HL-60/S4 (cell line): ENCODE measurements around the gene CPT1A.

Source experiments
- in situ Hi-C: fragments of 300-500 bp; cut with MboI; formaldehyde crosslinking; loops from 2 replicates; pipeline ENCODE4 v1.14.3; 2022; ENCODE audit warnings: low sequenced_read_pairs

The CPT1A gene

DNA sequence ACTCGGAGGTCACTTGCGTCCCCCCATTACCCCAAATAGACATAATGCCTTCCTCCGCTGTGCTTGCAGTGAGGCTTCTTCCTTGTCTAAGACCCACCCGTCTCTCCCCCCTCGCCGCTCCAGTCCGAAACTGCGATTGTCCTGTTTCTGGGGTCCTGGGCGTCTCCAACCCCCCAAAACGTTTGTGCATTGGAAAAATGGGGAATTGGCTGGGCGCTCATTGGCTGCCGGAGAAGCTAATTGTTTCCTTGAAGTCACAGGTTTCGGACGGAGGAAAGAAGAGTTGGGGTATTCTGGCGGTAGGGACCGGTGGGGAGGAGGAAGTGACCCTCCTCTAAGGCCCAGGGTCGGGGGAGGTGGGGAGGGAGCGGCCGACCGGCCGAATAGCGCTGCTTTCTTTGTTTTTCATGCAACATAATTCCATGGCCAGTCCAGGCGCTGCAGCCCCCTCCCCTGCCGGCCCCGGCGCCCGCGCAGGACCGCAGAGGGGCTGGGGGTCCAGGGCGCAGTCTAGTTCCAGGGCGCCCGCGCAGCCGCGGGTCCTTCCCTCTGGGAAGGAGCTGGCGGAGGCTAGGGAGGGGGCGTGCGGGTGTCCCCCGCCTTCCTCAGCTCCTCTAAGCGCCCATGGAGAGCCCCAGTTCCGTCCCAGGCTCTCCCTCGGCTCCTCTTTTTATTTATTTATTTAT is 12.7 kb upstream of the CPT1A start:
- in situ Hi-C loops = no loop called here

DNA sequence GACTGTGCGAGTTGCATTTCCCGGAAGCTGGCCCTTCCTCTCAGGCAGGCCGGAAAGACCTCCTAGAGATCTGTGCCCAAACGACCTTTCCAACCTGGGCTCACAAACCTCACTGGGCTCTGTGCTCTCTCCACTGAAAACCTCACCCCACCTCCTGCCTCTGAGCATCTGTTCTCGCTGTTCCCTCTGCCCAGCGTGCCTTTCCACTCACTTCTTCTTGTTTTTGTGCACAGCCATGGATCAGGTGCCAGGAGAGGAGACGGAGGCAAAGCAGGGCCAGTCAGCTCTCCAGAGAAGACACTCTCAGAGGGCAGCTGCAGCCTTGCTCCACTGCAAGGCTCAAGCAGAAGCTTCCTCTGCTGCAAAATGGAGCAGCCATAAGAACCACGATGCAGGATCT is 10.9 kb upstream of the CPT1A start:
- in situ Hi-C loops = no loop called here

DNA sequence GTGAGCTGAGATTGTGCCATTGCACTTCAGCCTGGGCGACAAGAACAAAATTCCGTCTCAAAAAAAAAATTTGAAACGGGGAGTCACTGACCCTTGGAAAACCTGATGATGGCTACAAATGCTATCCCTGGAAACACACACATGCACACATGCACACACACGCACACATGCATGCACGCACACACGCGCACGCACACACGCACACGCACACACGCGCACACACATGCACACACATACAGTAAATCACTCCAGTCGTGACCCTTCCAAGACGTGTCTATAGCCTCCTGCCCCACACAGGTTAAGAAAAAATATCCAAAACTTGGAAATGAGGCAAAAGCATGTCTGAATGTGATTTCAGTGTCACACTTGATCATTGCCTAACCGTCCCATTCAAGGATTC is 6.7 kb upstream of the CPT1A start:
- in situ Hi-C loops = no loop called here

DNA sequence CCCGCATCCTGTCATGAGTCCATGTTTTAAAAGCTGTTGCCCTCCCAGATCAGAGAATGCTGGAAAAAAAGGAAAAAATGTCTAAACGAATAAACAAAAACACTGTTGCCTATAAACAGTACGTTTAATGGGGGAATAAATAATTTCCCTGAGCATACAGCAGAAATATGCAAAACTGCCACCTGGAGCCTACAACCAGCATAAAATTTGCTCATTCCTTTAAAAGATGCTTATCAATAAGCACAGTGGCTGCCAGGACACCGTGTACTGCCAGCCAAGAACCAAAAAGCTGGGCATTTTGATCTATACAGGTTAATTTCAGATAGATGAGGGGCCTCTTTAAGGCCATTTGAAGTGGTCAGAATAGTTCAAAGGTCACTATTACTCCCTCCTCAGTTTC is 5.7 kb upstream of the CPT1A start:
- in situ Hi-C loops = no loop called here

DNA sequence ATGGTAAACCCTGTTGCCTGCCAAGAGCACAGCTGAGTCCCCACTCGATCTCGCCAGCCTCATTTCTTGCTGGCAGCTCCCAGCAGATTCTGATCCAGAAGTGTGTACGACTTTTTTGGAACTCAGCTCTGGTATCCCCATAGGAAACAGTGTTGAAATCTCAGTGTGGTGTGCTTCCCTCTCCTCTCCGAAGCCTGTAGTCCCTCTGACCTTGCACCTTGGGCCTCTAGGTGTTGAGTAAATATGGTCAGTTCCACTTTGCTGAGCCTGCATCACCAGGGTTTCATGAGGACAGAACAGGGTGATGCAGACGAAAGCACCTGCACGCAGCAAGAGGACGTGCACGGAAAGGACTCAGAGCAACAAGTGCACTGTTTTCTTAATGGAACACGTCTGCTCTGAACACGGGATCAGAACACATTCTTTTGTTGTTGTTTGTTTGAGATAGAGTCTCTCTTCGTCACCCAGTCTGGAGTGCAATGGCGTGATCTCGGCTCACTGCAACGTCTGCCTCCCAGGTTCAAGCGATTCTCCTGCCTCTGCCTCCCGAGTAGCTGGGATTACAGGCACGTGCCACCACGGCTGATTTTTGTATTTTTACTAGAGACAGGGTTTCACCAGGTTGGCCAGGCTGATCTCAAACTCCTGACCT is 3.8 kb upstream of the CPT1A start:
- in situ Hi-C loops = no loop called here

DNA sequence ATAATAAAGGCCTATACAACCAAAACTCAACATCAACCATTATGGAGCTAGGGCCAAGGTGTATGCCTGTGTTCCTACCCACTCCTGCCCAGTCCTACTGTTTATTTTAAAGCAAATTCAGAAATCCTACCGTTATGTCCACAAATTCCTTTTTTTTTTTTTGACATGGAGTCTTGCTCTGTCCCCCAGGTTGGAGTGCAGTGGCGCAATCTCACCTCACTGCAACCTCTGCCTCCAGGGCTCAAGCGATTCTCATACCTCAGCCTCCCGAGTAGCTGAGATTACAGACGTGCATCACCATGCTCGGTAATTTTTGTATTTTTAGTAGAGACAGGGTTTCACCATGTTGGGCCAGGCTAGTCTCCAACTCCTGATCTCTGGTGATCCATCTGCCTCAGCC is 3.1 kb upstream of the CPT1A start:
- in situ Hi-C loops = no loop called here

DNA sequence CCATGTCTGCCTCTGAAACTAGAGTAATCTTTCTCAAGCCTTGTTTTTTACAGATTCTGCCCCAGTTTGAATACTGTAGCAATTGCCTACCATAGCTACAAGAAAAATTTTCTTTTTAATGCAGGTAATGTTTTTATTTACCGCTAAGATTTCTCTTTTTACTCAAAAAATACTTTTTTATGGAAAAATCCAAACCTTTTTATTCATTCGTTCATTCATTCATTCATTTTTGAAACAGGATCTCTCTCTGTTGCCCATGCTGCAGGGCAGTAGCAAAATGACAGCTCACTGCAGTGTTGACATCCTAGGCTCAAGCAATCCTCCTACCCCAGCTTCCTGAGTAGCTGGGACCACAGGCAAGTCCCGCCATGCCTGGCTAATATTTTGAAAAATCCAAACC is 2.7 kb upstream of the CPT1A start:
- in situ Hi-C loops = no loop called here

DNA sequence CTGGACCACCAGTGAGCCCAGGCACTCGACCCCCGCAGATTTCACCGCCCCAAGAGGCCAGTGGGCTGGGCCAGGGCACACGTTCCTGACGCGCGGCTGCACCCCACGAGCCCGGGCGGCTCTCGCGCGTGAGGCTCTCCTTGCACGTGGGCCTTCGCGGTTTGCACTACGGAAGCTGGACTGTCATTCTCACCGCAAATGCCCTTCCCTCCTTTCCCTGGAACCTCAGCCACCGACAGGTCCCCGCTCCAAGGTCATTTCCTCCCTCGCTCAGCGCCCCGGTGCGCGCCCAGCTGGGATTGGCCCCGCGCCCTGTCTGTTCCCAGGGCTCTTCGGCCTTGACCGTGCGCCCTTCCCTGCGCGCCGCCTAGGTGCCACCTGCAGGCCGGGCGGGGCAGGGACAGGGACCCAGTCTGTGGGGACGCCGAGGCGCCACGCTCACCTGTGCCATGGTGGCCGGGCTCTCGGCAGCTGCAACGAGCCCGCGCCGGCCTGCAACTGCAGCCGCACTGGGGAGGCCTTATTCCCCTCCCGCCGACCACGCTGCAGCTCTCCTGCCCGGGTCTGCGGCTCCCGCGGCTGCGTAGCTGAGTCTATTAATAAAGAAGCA is 2.1 kb upstream of the CPT1A start:
- in situ Hi-C loops = no loop called here

DNA sequence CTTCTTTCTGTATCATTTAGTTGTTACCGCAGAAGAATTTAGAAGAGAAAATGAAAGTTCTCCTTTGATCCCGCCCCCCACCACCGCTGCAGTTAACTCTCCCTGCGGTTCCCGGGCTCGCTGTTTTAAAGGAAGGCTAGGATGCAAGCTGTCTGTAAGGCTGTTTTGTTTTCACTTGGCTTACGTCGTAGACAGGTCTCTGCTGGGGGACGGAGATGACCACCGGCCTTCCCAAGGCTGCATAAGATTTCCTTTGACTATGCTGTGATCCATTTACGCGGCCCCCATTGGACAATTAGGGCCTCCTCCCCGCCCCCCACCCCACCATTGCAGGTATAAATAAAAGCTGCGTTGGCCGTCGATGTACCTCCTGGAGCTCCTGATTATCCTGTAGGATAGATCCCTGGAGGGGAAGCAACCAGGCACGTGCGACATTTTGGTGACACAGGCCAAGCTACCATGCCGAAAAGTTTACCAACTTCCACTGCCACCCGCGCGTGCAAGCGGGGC is 1.4 kb upstream of the CPT1A start:
- in situ Hi-C loops = no loop called here

DNA sequence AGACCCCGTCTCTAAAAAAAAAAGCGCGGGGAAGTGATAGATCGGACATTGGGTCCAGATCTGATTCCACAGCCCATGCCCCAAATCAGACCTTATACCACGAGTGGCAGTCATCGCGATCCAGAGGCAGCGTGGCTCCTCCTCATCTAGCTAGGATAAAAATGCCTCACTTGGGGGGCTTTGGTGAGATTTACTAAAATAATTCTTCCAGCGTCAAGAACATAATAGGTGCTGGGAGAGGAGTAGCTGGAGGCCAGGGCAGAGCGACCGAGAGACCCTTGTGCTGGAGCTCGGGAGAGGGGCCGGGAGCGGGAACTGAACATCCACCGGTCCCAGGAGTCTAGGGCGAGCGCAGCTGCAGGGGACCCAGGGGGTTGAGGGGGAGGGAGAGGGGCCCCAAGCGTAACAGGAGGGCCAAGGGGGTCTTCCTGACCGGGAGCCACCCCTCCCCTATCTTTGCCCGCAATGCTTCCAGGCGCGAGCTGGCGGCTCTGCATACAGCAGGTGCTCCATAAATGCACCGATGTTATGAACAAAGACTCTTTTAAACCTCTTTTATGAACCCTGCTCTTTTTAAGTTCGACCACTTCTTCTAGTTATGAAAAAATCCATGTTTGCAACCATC is 823 bp upstream of the CPT1A start:
- in situ Hi-C loops = no loop called here

DNA sequence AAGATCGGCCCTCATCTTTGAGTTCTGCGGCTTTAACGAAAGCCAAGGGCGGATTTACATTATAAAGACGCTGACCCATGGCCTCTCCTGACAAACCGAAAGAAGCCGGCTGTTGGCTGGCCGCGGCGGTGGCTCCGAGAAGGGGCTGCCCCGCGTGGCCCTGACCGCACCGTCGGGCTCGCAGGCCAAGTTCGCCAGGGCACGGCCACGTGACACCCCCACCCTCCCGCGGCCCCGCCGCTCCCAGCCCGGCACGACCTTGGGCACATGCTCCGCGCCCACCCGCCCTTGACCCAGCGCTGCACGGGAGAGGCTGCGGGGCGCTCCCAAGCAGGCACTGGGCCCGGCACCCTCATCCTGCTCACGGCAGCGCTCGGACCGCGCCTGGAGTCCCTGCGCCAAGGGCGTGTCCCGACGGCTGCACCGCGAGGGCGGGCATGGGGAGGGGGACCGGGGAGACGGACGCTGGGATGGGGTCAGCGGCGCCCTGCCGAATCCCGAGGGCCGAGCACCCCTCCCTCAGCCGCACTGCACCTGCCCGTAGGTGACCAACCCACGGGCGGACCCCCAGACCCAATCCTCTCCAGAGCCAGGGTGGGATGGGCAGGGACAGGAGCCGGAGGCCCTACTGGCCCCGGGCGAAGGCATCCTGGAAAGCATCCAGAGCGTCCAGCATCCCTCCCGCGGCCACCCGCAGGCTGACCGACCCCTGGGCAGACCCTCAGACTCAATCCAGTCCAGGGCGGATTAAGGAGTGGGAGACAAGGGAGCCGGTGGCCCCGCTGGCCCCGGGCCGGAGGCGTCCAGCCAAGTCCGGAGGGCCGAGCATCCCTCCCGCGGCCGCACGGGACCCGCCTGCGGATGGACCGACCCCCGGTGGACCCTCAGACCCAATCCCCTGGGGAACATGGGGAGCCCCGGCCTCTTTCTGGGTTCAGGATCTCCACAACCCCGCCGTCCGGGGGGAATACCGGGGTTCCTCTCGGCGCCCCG is 759 bp downstream of the CPT1A start:
- in situ Hi-C loops = no loop called here

DNA sequence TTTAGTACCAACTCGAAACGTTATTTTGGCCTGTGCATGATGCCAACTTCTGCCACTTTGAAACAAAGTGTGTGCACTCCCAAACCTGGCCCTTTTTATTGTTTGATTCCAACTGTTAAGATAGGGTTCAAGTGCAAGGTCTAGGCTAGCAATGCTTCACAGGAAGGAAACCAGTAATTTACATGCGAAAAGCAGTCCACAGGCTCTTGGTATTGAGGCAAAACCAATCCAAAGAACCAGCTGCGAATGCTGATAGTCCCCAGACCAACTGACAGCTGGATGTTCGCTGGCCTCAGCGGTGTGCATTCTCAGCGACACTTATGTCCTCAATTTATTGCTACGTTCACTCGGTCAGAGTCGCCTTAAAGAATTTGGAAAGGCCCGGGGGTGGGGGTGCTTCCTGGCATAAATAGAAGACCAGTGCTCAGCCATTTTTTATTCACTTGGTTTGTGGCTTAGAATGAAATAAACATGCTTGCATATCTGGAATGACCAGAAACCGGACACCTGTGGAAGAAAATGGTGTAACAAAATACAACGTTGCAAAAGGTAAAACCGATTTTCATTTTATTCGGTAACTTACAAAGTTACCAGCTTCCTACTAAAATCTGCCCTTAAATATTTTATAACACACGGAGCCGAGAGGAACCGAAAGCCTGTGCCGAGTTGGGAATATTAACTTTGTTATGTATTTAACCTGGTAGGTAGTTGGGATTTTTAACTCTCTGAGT is 1.6 kb downstream of the CPT1A start:
- in situ Hi-C loops = no loop called here

DNA sequence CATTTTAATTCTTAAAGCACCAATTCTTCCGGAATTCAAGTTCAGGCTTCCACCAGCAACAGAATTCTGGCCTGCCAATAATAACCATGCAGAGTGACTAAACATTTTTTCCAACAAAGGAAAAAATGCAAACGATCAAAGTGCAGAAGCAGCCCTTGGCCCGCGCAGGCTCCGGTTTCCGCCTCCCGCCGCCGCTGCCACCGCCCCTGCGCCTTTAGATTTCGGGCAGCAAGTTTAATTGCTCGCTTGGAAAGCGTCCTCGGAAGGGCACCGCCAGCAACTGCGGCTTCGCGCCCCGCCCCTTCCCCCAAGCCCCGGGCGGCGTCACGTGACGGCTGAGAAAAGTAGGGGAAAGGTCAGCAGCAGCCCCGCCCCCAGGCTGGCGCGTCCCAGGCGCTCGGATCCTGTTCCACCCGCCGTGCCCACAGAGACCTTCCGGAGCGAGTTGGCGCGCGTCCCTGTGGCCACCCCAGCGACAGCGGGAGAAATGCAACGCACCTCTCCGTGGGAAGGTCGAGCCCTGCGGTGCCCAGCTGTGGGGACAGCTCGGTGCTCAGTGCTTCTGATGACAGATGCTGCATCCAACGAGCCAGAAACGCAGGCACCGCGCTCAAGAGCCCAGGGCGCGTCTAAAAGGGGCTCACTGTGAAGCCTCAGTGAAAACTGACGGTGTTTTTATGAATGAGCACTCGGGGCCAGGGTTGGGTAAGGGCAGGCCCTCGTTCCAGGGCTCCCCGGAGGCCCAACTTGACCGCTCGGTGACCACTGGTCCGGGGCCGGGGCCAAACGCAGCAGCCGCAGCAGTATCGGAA is 2.5 kb downstream of the CPT1A start:
- in situ Hi-C loops = no loop called here

DNA sequence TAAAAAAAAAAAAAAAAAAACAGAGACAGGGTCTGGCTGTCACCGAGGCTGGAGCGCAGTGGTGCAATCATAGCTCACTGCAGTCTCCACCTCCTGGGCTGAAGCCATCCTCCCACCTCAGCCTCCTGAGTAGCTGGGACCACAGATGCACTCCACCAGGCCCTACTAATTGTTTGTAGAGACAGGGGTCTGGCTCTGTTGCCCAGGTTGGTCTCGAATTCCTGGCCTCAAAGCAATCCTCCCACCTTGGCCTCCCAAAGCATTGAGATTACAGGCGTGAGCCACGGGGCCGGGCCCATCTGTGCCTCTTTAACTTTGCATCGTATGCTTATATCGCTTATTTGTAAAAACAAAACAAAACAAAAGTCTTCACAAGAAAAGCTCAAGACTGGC is 3.1 kb downstream of the CPT1A start:
- in situ Hi-C loops = no loop called here

DNA sequence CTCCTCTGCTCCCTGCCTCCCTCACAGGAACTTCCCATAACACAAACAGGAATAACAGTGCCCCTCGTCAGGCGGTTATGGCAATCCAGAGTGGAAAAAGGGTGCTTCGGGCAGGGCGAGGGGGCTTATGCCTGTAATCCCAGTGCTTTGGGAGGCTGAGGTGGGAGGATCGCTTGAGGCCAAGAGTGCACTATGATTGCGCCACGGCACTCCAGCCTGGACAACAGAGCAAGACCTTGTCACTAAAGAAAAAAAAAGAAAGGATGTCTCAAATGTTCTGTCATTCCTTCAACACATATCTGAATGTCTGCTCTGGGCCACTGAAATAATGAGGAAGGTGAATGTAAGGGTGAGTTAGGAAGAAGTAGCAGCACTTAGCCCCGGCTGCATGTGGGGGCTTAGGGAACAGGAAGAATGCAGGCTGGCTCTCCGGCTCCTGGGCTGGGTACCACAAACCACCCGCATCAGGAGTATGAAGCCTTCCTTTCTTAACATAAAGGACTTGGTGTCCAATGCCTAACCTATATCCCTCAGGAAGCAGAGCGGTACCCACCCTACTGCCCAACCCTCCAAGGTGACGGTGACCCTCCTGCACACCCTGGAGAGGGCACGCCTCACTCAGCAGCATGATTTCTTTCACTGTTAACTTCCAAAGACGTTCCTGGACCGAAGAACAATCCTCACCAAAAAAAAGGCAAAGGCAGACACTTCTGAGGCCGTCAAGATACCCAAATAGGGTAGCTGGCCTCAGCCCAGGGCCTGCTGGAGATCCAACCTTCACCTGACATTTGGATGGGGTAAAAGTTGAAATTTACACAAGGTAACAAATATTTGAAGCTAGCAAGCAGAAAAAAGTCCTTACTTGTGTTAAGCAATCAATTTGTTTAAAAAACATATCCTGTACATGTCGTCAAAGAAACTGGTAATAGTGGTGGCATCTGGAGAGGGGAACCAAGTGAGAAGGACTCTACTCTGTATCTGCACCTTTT is 3.8 kb downstream of the CPT1A start:
- in situ Hi-C loops = no loop called here

DNA sequence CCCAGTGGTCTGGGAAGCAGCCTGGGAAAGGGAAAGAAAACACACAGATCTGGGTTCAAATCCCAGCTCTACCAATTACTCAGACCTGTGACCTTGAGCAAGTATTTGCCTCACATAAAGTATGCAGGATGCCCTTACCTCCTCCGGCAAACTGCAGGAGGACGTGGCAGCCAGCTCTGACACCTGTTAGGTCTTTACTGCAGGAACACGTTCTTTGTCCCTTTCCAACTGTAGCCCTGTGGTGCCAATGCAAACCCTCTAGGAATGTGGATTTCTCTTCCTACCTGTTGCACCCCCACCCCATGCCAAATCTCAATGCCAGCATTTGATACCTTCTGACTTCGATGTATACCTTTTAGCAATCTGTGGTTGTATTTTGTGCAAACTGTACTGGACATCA is 6.0 kb downstream of the CPT1A start:
- in situ Hi-C loops = no loop called here

DNA sequence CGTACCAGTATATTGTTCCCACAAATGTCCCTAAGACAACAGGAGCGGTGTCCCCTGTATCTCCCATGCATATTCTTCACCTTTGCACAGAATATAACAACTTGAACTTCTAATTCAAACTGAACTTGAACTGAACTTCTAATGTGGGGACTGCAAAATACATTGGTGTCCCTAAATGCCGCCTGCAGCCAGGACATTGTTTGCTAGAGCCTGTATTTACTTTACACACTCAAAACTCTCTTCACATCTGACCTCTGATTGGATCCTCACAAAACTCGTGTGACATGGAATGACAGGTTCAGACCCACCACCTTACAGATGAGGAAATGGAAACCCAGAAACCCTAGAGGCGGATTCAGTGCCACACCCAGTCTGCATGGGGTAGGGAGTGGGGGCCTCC is 6.4 kb downstream of the CPT1A start:
- in situ Hi-C loops = no loop called here
